HG02588 (cell line): Measurements from ENCODE around the gene GPATCH4.

ENCODE experiments used
- ATAC-seq: cut with Tn5 transposase; IDR thresholded peaks from one replicate; pipeline ENCODE4 v1.9.1; 2021; ENCODE audit warnings: mild to moderate bottlenecking, moderate library complexity; ENCODE audit not compliant: unreplicated experiment

GPATCH4 gene

GRCh38 chr1:156551066-156551643 is 50.1 kb downstream of the GPATCH4 start:
- ATAC-seq, result no peak

GRCh38 chr1:156550346-156550745 is 50.9 kb downstream of the GPATCH4 start:
- no peak for ATAC-seq

GRCh38 chr1:156549831-156550230 is 51.4 kb downstream of the GPATCH4 start:
- no peak for ATAC-seq

DNA sequence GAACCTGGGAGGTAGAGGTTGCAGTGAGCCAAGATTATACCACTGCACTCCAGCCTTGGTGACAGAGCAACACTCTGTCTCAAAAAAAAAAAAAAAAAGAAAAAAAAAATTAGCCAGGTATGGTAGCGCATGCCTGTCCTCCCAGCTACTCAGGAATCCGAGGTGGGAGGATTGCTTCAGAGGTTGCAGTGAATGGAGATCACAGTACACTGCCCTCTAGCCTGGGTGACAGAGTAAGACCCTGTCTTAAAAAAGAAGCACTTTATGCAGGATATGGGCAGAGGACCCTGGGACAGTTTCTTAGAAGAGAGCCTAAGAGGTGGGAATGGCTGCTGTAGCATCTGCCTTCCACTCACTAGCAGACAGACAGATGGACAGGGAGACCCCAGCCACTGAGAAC is 51.9 kb downstream of the GPATCH4 start:
- no peak for ATAC-seq

DNA sequence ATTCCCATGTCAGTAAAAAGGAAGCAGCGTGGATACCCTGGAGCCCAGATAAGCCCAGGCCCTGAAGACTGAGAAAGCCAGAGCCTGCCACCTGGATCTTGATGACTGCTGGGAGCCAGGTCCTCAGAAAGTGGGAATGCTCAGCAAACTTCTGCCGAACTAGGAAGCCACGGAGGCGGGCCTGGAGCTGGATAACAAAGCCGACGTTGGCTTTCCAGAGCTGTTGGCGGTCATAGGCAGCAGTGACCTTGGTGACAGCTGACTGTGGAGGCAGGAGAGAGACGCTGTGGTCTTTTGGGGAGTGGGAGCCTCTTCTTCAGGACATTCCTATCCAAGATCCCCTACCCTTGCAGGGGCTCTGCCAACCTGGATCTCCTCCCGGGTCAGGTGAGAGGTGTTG is 53.3 kb downstream of the GPATCH4 start:
- no peak for ATAC-seq

GRCh38 chr1:156547434-156547833 is 53.8 kb downstream of the GPATCH4 start:
- no peak for ATAC-seq

DNA sequence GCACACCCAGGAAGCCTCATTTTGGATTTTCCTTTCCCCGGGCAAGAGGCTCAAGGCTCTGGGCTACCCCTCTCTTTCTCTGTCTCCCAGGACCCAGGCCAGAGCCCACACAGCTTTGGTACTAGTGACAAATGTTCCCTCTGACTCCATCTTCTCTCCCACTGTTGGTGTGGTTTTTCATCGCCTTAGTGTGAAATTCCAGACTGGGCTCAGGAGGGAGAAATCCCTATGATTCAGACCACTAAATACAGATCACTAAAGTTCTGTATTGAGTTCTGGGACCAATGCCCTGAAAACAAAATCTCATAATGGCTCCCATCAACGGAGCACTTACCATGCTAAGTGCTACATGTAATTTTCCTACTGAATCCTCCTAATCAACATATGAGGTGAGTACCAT is 55.0 kb downstream of the GPATCH4 start:
- ATAC-seq, result no peak

DNA sequence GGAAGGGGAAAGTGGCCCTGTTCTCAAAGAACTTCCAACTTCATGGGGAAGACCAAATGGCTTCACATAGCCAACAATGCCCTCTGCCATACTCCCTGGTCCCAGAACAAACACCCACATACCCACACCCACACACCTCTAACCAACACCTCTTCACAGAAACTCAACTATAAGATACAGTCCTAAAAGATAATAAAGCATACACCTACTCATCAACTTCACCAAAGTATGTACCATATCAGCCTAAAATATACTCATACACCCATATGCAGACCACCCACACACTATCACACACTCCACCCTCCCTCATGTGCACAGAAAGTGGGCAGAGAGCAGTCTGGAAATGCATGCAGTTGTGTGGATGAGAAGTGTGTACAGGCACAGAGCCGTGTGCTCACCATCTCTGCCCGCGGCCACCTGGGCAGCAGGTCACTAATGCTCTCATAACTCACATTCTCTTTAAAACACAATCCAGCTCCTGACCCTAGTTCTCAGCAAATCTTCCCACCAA is 56.6 kb downstream of the GPATCH4 start:
- ATAC-seq, result no peak
